K562 (cell line): ENCODE measurements around the gene ARHGAP24. TPM values are rescaled to one million over a fixed set of nuclear protein-coding genes. Genes with fewer than 3 reads are reported as not detected.

Source experiments
- TFAM ChIP-seq: fragments of 250-450 bp; sonication (Bioruptor Pico); conservative IDR thresholded peaks from 2 replicates; pipeline ENCODE4 v1.5.0; 2021; ENCODE audit warnings: mild to moderate bottlenecking, moderate library complexity
- TSC22D4 ChIP-seq: fragments of 450-650 bp; IDR thresholded peaks from 2 replicates; pipeline ENCODE4 v1.6.1; 2016; ENCODE audit warnings: missing genetic modification characterization, missing biosample characterization, control low read depth
- ZBED1 ChIP-seq: IDR thresholded peaks from 2 replicates; pipeline ENCODE4 v1.6.1; 2014
- ZNF76 ChIP-seq: fragments of 250-450 bp; sonication (Bioruptor Pico); IDR thresholded peaks from 2 replicates; pipeline ENCODE4 v1.4.0; 2020; ENCODE audit warnings: mild to moderate bottlenecking, moderate library complexity, borderline replicate concordance
- polyA plus RNA-seq, 8 experiments: library from polyadenylated mRNA; depleted of rRNA in 4 of 8; stranded (reverse) in 5 of 8; unstranded in 3 of 8; fragments of >200 nt; fragmentation: Nextera tagmentation in 2 of 8; fragmentation: Illumina TruSeq in 1 of 8; extraction: Ambion mirVana in 2 of 8; extraction: Trizol in 1 of 8; gene quantifications; 2 replicates each; pipeline versions ENCODE4 v1.2.1 to v1.2.3, GENCODE V29; 2011 to 2014; ENCODE audit warnings: inconsistent platforms in 1 of 8, missing spikeins in 1 of 8
- total RNA-seq, 7 experiments: library from RNA; depleted of rRNA in 6 of 7; stranded (reverse); fragments of >200 nt in 6 of 7; fragmentation: Illumina TruSeq in 2 of 7; extraction: Trizol in 2 of 7; gene quantifications; 2 replicates each; pipeline versions ENCODE4 v1.2.1 to v1.2.3, GENCODE V29; 2011 to 2021; ENCODE audit warnings: low replicate concordance in 1 of 7
- TF ChIP-seq, protein P1 (sequence below): fragments of 200-800 bp; sonication (Bioruptor generic); IDR thresholded peaks from 2 replicates; pipeline ENCODE4 v1.6.1; 2017; ENCODE audit warnings: missing genetic modification characterization, missing compliant biosample characterization
- TF ChIP-seq, protein P2 (sequence below): fragments of 250-450 bp; sonication (Bioruptor Pico); IDR thresholded peaks from 2 replicates; pipeline ENCODE4 v1.8.0; 2022; ENCODE audit warnings: moderate library complexity, mild to moderate bottlenecking, inconsistent platforms

Gene ARHGAP24
- total and polyA plus RNA-seq, 9 of the 15 experiments (the other 6 are each of a cell fraction or from before 2014, with no cell fraction given), result 8.0 to 22.6 (median 14.0) TPM

GRCh38 chr4:85824166-85824945 is 349.4 kb downstream of the ARHGAP24 start (continued):
- TF ChIP-seq, protein P1, sequence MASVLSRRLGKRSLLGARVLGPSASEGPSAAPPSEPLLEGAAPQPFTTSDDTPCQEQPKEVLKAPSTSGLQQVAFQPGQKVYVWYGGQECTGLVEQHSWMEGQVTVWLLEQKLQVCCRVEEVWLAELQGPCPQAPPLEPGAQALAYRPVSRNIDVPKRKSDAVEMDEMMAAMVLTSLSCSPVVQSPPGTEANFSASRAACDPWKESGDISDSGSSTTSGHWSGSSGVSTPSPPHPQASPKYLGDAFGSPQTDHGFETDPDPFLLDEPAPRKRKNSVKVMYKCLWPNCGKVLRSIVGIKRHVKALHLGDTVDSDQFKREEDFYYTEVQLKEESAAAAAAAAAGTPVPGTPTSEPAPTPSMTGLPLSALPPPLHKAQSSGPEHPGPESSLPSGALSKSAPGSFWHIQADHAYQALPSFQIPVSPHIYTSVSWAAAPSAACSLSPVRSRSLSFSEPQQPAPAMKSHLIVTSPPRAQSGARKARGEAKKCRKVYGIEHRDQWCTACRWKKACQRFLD (CRISPR knock-in tag), result no peak
- TF ChIP-seq ZNF76 (CRISPR knock-in tag), result no peak
- no peak for TF ChIP-seq TFAM (CRISPR knock-in tag)
- TF ChIP-seq ZBED1, result no peak
- TF ChIP-seq TSC22D4 (tag), result no peak
- TF ChIP-seq, protein P2, sequence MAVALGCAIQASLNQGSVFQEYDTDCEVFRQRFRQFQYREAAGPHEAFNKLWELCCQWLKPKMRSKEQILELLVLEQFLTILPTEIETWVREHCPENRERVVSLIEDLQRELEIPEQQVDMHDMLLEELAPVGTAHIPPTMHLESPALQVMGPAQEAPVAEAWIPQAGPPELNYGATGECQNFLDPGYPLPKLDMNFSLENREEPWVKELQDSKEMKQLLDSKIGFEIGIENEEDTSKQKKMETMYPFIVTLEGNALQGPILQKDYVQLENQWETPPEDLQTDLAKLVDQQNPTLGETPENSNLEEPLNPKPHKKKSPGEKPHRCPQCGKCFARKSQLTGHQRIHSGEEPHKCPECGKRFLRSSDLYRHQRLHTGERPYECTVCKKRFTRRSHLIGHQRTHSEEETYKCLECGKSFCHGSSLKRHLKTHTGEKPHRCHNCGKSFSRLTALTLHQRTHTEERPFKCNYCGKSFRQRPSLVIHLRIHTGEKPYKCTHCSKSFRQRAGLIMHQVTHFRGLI (CRISPR knock-in tag), result no peak
- TF ChIP-seq, all 486 proteins: peak for 0
